HCT116 (cell line): ENCODE results near the gene ITPK1. TPM values are rescaled to one million over a fixed set of nuclear protein-coding genes. Genes with fewer than 3 reads are reported as not detected.

Experiments
- ATAC-seq: fragments of 200-7000 bp; cut with Tn5 transposase; 2 replicates; pipeline ENCODE4 v1.9.1; 2020; ENCODE audit warnings: mild to moderate bottlenecking, moderate library complexity
- BruUV-seq: library from RNA; stranded (reverse); fragments of 400-500 nt; replicated peaks from 2 replicates; lab custom pipeline; 2021; lab: Mats Ljungman, UMichigan
- CTCF ChIA-PET: fragments of 300-600 bp; sonication (Branson Sonifier 250); formaldehyde crosslinking; loops from one replicate; lab custom pipeline; 2021; ENCODE audit warnings: antibody characterized with exemption; lab: Charles Lee
- POLR2A ChIA-PET: fragments of 300-600, 350-600 bp; sonication (Branson Sonifier 250); formaldehyde crosslinking; loops from one replicate; lab custom pipeline; 2021; ENCODE audit warnings: antibody characterized with exemption; lab: Charles Lee
- RAD21 ChIA-PET, 2 experiments: fragments of 300-600 bp; sonication (Branson Sonifier 250); formaldehyde crosslinking; loops; one replicate each; lab custom pipeline; 2023; ENCODE audit warnings: low total read pairs in 2 of 2; ENCODE audit not compliant: uncharacterized antibody in 2 of 2, unreplicated experiment in 2 of 2, low non-redundant PET in 1 of 2; lab: Charles Lee
- DNase-seq: peaks from one replicate; pipeline ENCODE4 v3.0.0-alpha.2; 2010; ENCODE audit warnings: low read depth, low spot score
- H2AFZ ChIP-seq: fragments of 200-600 bp; shearing (Covaris generic), sonication (generic); 2 replicates; pipeline ENCODE4 v1.6.1; 2017; ENCODE audit warnings: low read depth, mixed run types, mixed read lengths, antibody characterized with exemption, low read length; ENCODE audit not compliant: poor library complexity, severe bottlenecking
- H3K27ac ChIP-seq: 2 replicates; pipeline ENCODE4 v1.5.1; 2012; ENCODE audit warnings: low read depth, low read length
- H3K27me3 ChIP-seq: fragments of 200-600 bp; sonication (generic); 2 replicates; pipeline ENCODE4 v1.6.1; 2016; ENCODE audit warnings: mixed run types, low read length, mixed read lengths; ENCODE audit not compliant: insufficient read depth
- H3K36me3 ChIP-seq, 2 experiments: fragments of 200-500 bp in 1 of 2; fragments of 200-600 bp in 1 of 2; sonication (Bioruptor generic) in 1 of 2; sonication (generic) in 1 of 2; 2 replicates each; pipeline versions ENCODE4 v1.5.1 to v1.6.1; 2014 to 2016; ENCODE audit warnings: low read length in 2 of 2, inconsistent platforms in 1 of 2, mixed read lengths in 1 of 2, mixed run types in 1 of 2; ENCODE audit not compliant: insufficient read depth in 2 of 2, control insufficient read depth in 1 of 2
- H3K4me1 ChIP-seq, 2 experiments: fragments of 200-600 bp in 1 of 2; sonication (generic) in 1 of 2; 2 replicates each; pipeline versions ENCODE4 v1.5.1 to v1.6.1; 2012 to 2017; ENCODE audit warnings: low read length in 2 of 2, inconsistent platforms in 1 of 2, mild to moderate bottlenecking in 1 of 2, mixed read lengths in 1 of 2, mixed run types in 1 of 2, moderate library complexity in 1 of 2; ENCODE audit not compliant: insufficient read depth in 2 of 2, control insufficient read depth in 1 of 2
- H3K4me2 ChIP-seq: fragments of 200-600 bp; sonication (generic); 2 replicates; pipeline ENCODE4 v1.6.1; 2017; ENCODE audit warnings: mixed run types, low read length, mixed read lengths
- H3K4me3 ChIP-seq, 2 experiments: fragments of 200-600 bp in 1 of 2; sonication (generic) in 1 of 2; replicated peaks in 1 of 2; 2 replicates each; pipeline ENCODE4 v1.5.1; 2011 to 2016; ENCODE audit warnings: low read length in 2 of 2, control low read depth in 1 of 2, low read depth in 1 of 2, mild to moderate bottlenecking in 1 of 2, mixed read lengths in 1 of 2, mixed run types in 1 of 2
- H3K79me2 ChIP-seq: fragments of 200-600 bp; sonication (generic); 2 replicates; pipeline ENCODE4 v1.6.1; 2017; ENCODE audit warnings: mild to moderate bottlenecking, mixed run types, low read length, moderate library complexity, mixed read lengths; ENCODE audit not compliant: insufficient read depth
- H3K9ac ChIP-seq: fragments of 200-600 bp; sonication (generic); 2 replicates; pipeline ENCODE4 v1.6.1; 2016; ENCODE audit warnings: low read length, mixed read lengths
- H3K9me2 ChIP-seq: fragments of 200-600 bp; sonication (generic), shearing (Covaris generic); 2 replicates; pipeline ENCODE4 v1.6.1; 2017; ENCODE audit warnings: mixed run types, mild to moderate bottlenecking, moderate library complexity; ENCODE audit not compliant: insufficient read depth
- H3K9me3 ChIP-seq, 2 experiments: fragments of 200-500 bp in 1 of 2; fragments of 200-600 bp in 1 of 2; sonication (Bioruptor generic) in 1 of 2; sonication (generic) in 1 of 2; 2 replicates each; pipeline ENCODE4 v1.6.1; 2014 to 2017; ENCODE audit warnings: low read length in 2 of 2, mixed read lengths in 2 of 2, inconsistent platforms in 1 of 2, low read depth in 1 of 2, mild to moderate bottlenecking in 1 of 2, mixed run types in 1 of 2, moderate library complexity in 1 of 2; ENCODE audit not compliant: control insufficient read depth in 1 of 2, insufficient read depth in 1 of 2
- H4K20me1 ChIP-seq: fragments of 200-600 bp; sonication (generic), shearing (Covaris generic); 2 replicates; pipeline ENCODE4 v1.6.1; 2017; ENCODE audit warnings: mixed run types, mild to moderate bottlenecking, moderate library complexity; ENCODE audit not compliant: insufficient read depth
- ATF3 ChIP-seq: IDR thresholded peaks from 2 replicates; pipeline ENCODE4 v1.6.1; 2012
- CBX3 ChIP-seq: IDR thresholded peaks from 2 replicates; pipeline ENCODE4 v1.6.1; 2012; ENCODE audit warnings: low read depth
- CEBPB ChIP-seq: IDR thresholded peaks from 2 replicates; pipeline ENCODE4 v1.6.1; 2012; ENCODE audit warnings: low read depth
- CTCF ChIP-seq, 3 experiments: fragments of 200-600 bp in 1 of 3; sonication (generic) in 1 of 3; IDR thresholded peaks in 2 of 3; conservative IDR thresholded peaks in 1 of 3; 2 replicates each; pipeline ENCODE4 v1.5.1; 2012 to 2017; ENCODE audit warnings: low read depth in 2 of 3, low read length in 2 of 3, antibody characterized with exemption in 1 of 3, borderline replicate concordance in 1 of 3, control low read depth in 1 of 3, mild to moderate bottlenecking in 1 of 3, mixed read lengths in 1 of 3, mixed run types in 1 of 3, moderate library complexity in 1 of 3; ENCODE audit not compliant: insufficient read depth in 1 of 3
- EGR1 ChIP-seq: IDR thresholded peaks from 2 replicates; pipeline ENCODE4 v1.6.1; 2012; ENCODE audit warnings: low read depth
- EZH2phosphoT487 ChIP-seq: fragments of 200-600 bp; IDR thresholded peaks from 2 replicates; pipeline ENCODE4 v1.6.1; 2018; ENCODE audit warnings: antibody characterized with exemption, borderline replicate concordance
- MAX ChIP-seq: IDR thresholded peaks from 2 replicates; pipeline ENCODE4 v1.6.1; 2012
- POLR2A ChIP-seq: IDR thresholded peaks from 2 replicates; pipeline ENCODE4 v1.7.0; 2011; ENCODE audit warnings: borderline replicate concordance; ENCODE audit not compliant: insufficient read depth, insufficient read length; ENCODE audit errors: extremely low read depth
- POLR2AphosphoS5 ChIP-seq: IDR thresholded peaks from 2 replicates; pipeline ENCODE4 v1.6.1; 2011; ENCODE audit warnings: mild to moderate bottlenecking, low read depth, low read length, moderate library complexity
- REST ChIP-seq: IDR thresholded peaks from 2 replicates; pipeline ENCODE4 v1.6.1; 2012; ENCODE audit warnings: low read depth
- SIN3A ChIP-seq: IDR thresholded peaks from 2 replicates; pipeline ENCODE4 v1.6.1; 2012; ENCODE audit warnings: low read depth
- SP1 ChIP-seq: IDR thresholded peaks from 2 replicates; pipeline ENCODE4 v1.6.1; 2012; ENCODE audit warnings: low read depth
- YY1 ChIP-seq: IDR thresholded peaks from 2 replicates; pipeline ENCODE4 v1.6.1; 2011; ENCODE audit warnings: low read length, low read depth, moderate library complexity, mild to moderate bottlenecking; ENCODE audit not compliant: insufficient replicate concordance; ENCODE audit errors: extremely low read depth
- intact Hi-C: fragments of 100-400 bp; cut with micrococcal nuclease; formaldehyde crosslinking; loops from 2 replicates; pipeline ENCODE4 v1.10.0; 2022
- total RNA-seq: library from RNA; stranded (reverse); gene quantifications from one replicate; pipeline ENCODE4 v1.2.1, GENCODE V29; 2021; ENCODE audit not compliant: unreplicated experiment

ITPK1 gene
- total RNA-seq, 1 experiment from 2014 or later = 70.2 TPM

DNA sequence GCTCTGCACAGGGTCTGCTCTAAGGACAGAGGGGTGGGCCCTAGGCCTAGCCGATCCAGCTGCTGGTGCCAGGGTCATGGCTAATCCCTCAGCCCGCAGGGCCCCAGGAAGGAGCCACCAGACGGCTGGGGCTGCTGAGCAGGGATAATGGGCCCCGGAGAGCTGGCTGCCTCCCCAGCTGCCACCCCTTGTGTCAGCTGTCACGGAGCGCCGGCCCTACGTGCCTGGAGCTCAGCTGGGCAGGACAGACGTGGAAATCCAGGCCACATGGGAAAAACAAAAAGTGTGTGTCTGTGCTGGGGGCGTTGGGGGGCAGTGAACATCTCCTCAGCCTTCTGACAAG, 156.6 kb downstream of the ITPK1 start (continued):
- TF ChIP-seq ATF3 (no peak), EZH2phosphoT487 (no peak), POLR2A (no peak), CEBPB (no peak), MAX (no peak), SIN3A (no peak), EGR1 (no peak), SP1 (no peak)

DNA sequence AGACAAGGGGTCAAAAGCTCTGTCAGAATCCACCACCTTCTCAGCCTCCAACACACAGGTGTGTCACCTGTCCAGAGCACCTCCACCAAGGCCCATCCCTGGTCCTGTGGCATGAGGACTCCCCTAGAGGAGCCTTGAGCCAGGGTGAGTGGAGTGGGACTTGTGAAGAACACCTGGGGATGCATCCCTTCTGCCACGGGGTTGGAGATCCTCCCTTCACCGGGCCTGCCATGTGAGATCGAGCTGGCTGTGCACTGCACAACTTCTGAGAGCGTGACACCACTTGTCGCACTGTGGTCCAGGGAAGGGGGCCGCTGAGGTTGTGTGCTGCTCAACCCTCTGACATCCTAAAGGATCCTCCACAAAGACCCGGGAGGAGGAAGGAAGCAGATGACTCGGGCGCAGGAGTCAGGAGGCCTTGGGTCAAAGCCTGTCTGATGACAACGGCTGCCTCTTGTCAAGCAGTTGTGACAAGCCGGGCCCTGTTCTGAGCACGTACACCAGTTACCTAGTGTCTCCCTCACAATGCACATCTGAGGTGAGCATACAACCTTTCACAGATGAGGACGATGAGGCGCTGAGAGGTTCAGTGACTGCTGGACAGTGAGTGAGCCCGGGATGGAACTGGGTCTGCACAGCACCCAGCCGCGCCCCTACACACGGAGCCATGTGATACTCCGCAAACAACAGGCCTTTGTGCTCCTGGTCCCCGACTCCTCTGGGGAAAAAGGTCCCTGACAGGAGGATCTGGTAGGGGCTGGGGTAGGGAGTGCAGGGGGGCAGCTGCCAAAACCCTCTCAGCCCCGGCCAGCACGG, 157.1 kb downstream of the ITPK1 start:
- no peak for DNase-seq
- H3K79me2 ChIP-seq = no peaks in the 10 kb centered on the region
- H4K20me1 ChIP-seq = no peaks in the 10 kb centered on the region
- ChIA-PET RAD21 (no interaction called here), CTCF (no interaction called here), POLR2A (no interaction called here)
- intact Hi-C loops = loop anchor here (10.0 kb wide), 1 partner anchor 946 kb away; no protein-coding TSS in a partner anchor
- H3K4me3 ChIP-seq = no peak overlapping the region
- no peak overlapping the region for H3K27ac ChIP-seq
- TF ChIP-seq CBX3 = no peak
- no peak for TF ChIP-seq YY1
- no peak for TF ChIP-seq POLR2AphosphoS5
- no peak for TF ChIP-seq CTCF (IDR thresholded peaks at IDR 0.05 in 2 of 3, conservative IDR thresholded peaks at IDR 0.05 in 1 of 3; ENCODE audit: borderline replicate concordance in 1 of 3, insufficient read depth in 1 of 3, low read depth in 2 of 3, low read length in 2 of 3)
- TF ChIP-seq REST = no peak
- no peak for TF ChIP-seq SIN3A
- BruUV-seq = no TSS peak
- H3K36me3 ChIP-seq = peaks cover 0 to 5% of the 10 kb centered on the region in 2 experiments; a peak in 2 of 4 replicates
- no peak for ATAC-seq
- H3K27me3 ChIP-seq = no peaks in the 10 kb centered on the region
- H3K9me3 ChIP-seq = no peaks in the 10 kb centered on the region
- H3K9ac ChIP-seq = no peak overlapping the region
- no peak overlapping the region for H3K4me2 ChIP-seq
- no peaks in the 10 kb centered on the region for H3K9me2 ChIP-seq
- peaks cover 13 to 32% of the 10 kb centered on the region in 2 experiments for H3K4me1 ChIP-seq
- H2AFZ ChIP-seq = no peak overlapping the region
